ENCODE measurements around the gene SMG9. TPM values are rescaled to one million over a fixed set of nuclear protein-coding genes. Genes with fewer than 3 reads are reported as not detected.

Gene SMG9
- total RNA-seq, 2 donors from 2014 or later = 22.9 to 45.1 TPM

- H3K27ac ChIP-seq = no peak overlapping the region
- H3K4me3 ChIP-seq = no peak overlapping the region
- TF ChIP-seq POLR2AphosphoS5 (IDR thresholded peaks at IDR 0.05) (no peak), CTCF (IDR thresholded peaks at IDR 0.05) (no peak), POLR2A (IDR thresholded peaks at IDR 0.05) (no peak)
- H3K4me1 ChIP-seq (replicated peaks) = no peaks in the 10 kb centered on the region
- no peak for DNase-seq (ENCODE audit: low spot score)
- no peaks in the 10 kb centered on the region for H3K36me3 ChIP-seq
- intact Hi-C loops (cut with DNase I) = no loop called here
- H3K27me3 ChIP-seq (replicated peaks; ENCODE audit: insufficient read depth) = no peaks in the 10 kb centered on the region
- 90% methylated on average over 37 of the region's 37 CpGs for WGBS
- no peaks in the 10 kb centered on the region for H3K9me3 ChIP-seq
Observed at GRCh38 chr19:43719378-43719868, 35.3 kb downstream of the SMG9 start.

GRCh38 chr19:43718627-43719377 is 36.0 kb downstream of the SMG9 start:
- H3K4me3 ChIP-seq = no peak overlapping the region
- H3K4me1 ChIP-seq (replicated peaks) = no peaks in the 10 kb centered on the region
- no peaks in the 10 kb centered on the region for H3K36me3 ChIP-seq
- TF ChIP-seq POLR2A (IDR thresholded peaks at IDR 0.05) (no peak), POLR2AphosphoS5 (IDR thresholded peaks at IDR 0.05) (no peak), CTCF (IDR thresholded peaks at IDR 0.05) (no peak)
- no peak for DNase-seq (ENCODE audit: low spot score)
- 92% methylated on average over 60 of the region's 60 CpGs for WGBS
- H3K27me3 ChIP-seq (replicated peaks; ENCODE audit: insufficient read depth) = no peaks in the 10 kb centered on the region
- no peak overlapping the region for H3K27ac ChIP-seq
- H3K9me3 ChIP-seq = no peaks in the 10 kb centered on the region
- intact Hi-C loops (cut with DNase I) = no loop called here

- Histone ChIP-seq H3K27ac (no peak within 1 kb of the TSS), H3K27me3 (replicated peaks; ENCODE audit: insufficient read depth) (no peaks in the 10 kb centered on the region), H3K4me3 (no peak within 1 kb of the TSS), H3K36me3 (no peaks in the 10 kb centered on the region), H3K9me3 (no peaks in the 10 kb centered on the region), H3K4me1 (replicated peaks) (no peaks in the 10 kb centered on the region)
- WGBS = 66% methylated on average over 4 of the region's 4 CpGs
- TF ChIP-seq POLR2AphosphoS5 (IDR thresholded peaks at IDR 0.05) (no peak), POLR2A (IDR thresholded peaks at IDR 0.05) (no peak), CTCF (IDR thresholded peaks at IDR 0.05) (no peak)
- DNase-seq (ENCODE audit: low spot score) = no peak
- intact Hi-C loops (cut with DNase I) = no loop called here
Observed at GRCh38 chr19:43715776-43716175, 39.0 kb downstream of the SMG9 start, which contains the start of gene IRGC. IRGC (plus strand) TSS chr19:43716076; CDS start chr19:43718559, 2,483 bp downstream.

- DNase-seq (ENCODE audit: low spot score) = no peak
- Histone ChIP-seq H3K27me3 (replicated peaks; ENCODE audit: insufficient read depth) (no peaks in the 10 kb centered on the region), H3K27ac (no peak overlapping the region), H3K36me3 (no peaks in the 10 kb centered on the region), H3K4me1 (replicated peaks) (no peaks in the 10 kb centered on the region), H3K9me3 (no peaks in the 10 kb centered on the region), H3K4me3 (no peak overlapping the region)
- intact Hi-C loops (cut with DNase I) = no loop called here
- 63% methylated on average over 3 of the region's 3 CpGs for WGBS
- TF ChIP-seq POLR2A (IDR thresholded peaks at IDR 0.05) = no peak
- TF ChIP-seq CTCF (IDR thresholded peaks at IDR 0.05) = no peak
Observed at GRCh38 chr19:43713208-43713607, 41.6 kb downstream of the SMG9 start.
